ENCODE data around the gene MFSD11.

- no peak for TF ChIP-seq CTCF (IDR thresholded peaks at IDR 0.05)
- no peak for TF ChIP-seq POLR2AphosphoS5 (IDR thresholded peaks at IDR 0.05)
Measured at GRCh38 chr17:76791053-76791980, 53.4 kb downstream of the MFSD11 start.
